GM18909 (cell line): ENCODE measurements around the gene ABLIM2.

Experiments
- ATAC-seq: cut with Tn5 transposase; IDR thresholded peaks from one replicate; pipeline ENCODE4 v1.9.1; 2021; ENCODE audit warnings: mild to moderate bottlenecking; ENCODE audit not compliant: unreplicated experiment, poor library complexity

Gene ABLIM2

DNA sequence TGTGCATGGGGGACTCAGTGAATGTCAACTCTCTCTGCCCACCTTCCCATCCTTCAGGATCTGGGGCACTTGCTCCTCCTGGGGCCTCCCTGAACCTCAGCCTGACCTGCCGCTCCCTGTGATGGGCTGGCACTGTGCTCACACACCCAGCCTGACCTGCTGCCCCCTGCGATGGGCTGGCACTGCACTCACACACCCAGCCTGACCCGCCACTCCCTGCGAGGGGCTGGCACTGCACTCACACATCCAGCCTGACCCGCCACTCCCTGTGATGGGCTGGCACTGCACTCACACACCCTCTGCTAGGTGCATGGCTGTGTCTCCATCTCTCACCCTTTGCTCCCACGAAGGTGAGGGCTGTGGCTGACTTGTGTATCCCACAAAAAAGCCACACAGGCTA is 103.4 kb downstream of the ABLIM2 start:
- no peak for ATAC-seq

DNA sequence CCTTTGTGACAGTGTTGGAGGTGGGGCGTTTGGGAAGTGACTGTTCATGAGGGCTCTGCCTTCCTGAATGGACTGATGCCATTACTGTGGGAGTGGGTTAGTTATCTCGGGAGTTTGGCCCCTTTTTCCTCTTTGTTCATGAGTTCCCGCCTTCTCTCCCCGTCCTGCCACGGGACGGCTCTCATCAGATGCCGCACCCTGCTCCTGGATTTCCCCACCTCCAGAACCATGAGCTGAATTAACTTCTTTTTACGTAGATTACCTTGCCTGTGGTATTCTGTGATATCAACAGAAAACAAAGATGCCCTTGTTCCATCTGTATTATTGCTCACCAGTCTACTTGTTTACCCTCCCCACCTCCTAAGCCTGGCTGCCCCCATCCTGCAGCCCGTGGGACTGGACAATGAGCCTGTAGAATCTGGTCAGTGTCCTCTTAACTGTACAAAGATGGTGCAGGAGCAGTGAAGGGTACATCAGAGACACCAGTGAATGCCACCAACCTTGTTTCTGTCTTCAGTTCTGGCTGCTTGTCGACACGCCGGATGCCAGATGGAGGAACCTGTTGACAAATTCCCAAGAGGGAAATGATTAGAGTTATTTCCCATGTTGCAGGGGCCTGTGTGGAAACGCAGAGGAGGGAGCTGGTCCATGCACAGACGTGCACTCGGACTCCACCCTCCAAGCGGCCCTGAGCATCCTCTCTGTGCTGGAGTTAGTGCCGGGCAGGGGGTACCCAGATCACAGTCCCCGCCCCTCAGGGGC is 104.7 kb downstream of the ABLIM2 start:
- no peak for ATAC-seq

DNA sequence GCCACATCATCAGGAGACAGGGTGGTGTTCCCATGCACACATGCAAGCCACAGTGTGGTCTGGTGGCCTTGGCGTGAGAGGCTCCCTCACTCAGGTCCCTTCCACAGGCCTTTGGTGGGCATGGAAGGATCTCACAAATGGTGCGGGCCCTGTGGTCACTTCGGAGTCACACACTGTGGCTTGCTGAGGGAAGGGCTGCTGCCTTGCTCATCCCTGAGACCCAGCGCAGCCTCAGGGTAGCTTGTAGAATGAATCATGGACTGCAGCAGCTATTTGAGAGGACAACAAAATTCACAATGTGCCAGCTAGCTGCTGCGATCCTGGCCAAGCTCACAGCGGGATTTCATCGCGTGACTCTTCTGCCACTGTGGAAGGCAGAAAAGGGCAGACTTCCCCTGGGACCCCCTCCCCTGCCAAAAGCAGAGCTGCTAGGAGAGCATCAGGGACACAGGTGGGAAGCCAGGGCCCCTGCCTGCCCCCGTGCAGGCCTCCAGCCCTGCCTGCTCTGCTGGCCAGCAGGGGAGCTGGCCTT is 106.4 kb downstream of the ABLIM2 start:
- no peak for ATAC-seq

DNA sequence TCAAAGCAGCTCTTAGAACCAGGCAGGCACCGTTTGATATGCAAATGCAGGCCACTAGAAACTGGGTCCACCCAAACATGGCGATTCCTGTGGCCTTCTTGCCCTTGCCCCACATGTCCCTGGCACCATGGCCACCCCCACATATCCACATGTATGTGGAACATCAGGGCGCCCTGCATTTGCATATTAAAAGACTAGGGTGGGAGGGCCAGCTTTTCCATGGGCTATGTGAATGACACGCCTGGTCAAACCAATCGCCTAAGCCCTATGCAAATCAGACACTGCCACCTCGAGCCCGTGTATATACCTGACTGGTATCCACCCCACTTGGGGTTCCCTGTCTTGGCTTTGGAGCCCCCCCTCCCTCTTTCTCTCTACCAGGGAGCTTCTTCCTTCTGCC is 107.0 kb downstream of the ABLIM2 start:
- ATAC-seq = no peak

DNA sequence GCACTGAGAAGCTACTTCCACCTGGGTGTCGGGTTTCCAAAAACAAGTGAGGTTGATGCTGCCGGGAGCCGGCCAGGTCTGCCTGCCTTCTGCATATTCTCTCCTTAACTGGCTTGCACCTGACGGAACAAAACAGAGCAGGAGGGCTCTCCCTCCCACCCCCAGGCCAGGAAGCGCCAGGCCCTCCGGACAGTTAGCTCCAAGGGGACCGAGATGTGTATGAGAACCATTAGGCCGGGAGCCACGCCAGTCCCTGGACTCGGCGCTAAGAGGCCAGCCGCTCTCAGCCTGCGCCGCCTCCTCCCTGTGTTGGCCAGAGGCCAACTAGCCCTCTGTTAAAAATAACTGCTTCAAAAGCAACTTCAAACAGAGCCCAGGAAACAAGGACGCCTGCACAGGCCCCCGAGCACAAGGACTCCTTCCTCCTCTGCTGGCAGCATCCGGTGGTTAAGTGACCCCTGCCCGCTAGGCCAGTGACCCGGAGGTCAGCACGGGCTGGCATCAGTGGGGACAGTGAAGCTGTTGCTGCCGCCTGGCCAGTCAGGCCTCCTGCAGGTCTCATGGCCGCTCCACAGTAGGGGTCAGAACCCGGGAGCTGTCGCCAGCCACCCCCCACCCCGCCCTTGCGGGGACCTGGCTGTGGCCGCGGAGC is 107.9 kb downstream of the ABLIM2 start:
- no peak for ATAC-seq

DNA sequence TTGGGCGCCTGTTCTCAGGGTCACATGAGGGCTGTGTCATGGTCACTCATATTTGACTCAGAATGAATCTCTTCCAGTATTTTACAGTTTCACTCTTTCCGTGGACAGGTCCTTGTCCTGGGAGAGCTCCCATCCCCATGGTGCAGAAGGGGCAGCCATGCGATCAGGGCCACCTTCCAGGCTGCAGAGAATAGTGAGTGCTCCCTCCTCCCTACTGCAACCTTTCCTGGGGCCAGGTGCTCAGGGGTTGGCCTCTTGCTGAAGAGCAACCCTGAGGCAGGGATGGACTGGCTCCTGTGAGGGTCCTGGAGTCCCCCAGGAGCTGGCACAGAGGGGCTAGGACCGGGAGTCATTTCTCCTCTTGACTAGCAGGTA is 108.4 kb downstream of the ABLIM2 start:
- no peak for ATAC-seq

DNA sequence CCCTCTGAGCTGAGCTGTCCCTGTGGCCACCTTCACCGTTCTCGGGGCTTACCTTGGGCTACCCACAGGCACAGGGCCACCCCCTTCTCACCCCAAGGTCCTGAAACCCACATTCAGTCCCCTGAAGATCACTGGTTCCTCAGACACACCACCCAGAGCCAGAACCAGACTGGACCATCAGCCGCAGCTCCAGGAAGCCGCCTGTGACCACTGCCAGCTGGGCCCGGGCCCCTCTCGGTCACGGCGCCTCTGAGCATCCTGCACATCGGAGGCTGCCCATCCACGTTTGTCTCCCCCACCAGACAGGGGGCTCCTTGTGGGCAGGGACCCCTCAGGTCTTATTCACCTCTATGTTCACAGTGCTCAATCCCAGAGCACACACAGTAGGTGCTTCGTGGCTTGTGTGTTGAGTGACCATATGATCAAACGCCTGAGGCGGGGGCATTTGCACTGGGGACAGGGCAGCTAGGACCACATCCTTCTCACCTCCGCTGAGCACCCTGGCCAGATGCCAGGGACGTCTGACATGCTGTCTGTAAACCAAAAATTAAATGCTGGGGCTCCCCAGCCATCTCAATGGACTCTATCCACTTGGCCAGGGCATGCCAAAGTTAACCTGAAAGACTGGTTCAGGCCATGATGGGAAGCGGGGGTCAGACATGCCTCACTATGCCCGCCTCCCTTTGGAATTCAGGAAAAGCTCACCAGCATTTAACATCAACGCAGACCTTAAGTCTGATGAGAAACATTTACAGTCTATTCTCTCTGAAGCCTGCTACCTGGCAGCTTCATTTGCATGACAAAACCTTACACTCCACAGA is 109.5 kb downstream of the ABLIM2 start:
- no peak for ATAC-seq

DNA sequence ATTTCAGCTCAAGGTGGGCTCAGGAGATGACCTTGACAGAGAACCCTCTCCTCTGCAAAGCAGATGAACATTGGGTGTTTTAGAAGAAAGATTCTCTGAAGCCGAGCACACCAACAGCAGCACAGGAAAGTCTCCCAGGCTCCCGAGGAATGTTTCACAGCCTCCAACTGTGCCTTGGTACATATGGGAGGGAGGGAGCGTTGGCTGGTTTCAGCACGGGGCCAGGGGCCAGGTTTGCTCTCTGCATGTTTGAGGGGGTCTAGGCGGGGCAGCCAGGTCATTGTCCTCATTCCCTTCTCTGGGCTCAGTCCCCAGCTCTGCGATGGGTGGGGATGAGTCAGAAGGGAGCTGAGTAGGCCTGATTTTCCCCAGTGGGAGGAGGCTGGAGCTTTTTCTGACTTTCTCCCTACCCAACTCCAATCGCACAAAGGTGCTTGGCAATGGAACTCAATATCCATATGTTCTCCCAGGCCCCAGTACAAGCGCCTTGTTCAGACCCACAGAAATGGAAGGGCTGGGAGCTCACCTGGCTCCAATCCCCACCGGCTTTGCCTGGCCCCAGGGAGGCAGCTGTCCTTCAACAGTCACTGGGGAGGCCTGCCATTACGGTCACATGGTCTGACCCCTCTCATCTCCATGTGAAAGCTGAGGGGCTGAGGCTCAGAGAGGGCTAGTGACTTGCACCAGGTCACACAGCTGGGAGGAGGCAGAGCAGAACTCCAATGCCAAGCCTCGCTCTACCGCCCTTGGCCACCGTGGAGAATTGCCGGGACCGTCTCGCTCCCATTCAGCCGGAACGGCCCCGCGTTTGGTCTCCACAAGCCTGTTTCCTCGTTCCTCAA is 110.6 kb downstream of the ABLIM2 start:
- no peak for ATAC-seq

DNA sequence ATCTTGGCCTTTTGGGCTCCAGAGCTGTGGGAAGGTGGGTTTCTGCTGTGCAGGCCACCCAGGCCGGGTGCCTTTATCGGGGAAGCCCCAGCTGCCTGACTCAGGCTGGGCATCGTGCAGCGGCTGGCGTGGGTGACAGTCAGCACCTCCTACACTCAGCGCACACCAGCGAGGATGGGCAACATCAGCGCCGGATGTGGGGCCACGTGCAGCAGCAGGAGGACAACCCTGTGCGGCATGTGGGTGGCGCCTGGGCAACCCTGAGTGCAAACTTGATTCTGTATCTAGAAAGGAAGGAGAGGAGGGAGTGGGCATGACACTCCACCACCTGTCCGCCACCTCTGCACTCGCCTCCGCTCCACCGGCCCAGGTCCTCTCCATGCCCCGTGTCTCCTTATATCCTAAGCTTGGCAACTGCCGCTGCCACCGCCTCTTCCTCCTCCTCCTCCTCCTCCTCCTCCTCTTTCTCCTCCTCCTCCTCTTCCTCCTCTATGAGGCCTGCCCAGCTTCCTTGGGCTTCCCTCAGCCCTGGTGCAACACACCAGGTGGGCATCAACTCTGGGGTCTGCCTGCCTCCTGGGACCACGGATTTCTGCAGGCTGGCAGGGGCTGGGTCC is 111.6 kb downstream of the ABLIM2 start:
- ATAC-seq = no peak

DNA sequence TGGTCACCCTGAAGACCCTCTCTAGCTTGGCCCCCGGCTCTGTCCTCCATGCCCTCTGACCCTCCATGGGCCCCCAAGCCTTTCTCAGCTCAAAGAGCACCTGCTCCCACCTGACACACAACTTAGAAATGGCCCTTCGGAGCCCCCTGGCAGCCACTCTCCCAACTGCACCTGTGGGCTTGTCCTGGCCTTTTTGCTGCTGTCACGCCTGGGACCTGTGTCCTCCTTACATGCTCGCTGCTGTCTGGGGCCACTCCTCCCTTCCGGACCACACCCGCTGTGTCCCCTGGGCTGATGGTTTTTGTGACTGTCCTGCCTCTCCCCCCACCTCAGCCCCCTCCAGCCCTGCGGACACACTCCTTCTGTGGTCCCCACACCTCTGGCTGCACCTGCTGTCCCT is 112.7 kb downstream of the ABLIM2 start:
- ATAC-seq = no peak

DNA sequence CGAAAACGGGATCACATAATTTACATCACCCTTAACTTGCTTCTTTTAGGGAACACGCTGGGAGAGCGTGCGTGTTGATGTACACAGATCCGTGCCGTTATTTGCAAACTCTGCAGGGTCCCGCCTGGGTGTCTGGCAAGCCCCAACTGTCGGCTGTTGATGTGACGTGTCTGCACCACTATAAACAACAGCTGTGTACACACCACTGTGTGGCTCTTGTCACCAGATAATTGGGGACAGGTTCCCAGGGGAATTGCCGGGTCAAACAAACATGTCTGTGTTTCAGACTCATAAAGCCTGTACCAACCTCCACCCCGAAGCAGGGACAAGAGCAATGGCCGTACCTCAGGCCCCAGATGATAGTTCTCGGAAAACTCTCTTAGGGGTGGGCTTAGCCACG is 113.9 kb downstream of the ABLIM2 start:
- ATAC-seq = no peak

DNA sequence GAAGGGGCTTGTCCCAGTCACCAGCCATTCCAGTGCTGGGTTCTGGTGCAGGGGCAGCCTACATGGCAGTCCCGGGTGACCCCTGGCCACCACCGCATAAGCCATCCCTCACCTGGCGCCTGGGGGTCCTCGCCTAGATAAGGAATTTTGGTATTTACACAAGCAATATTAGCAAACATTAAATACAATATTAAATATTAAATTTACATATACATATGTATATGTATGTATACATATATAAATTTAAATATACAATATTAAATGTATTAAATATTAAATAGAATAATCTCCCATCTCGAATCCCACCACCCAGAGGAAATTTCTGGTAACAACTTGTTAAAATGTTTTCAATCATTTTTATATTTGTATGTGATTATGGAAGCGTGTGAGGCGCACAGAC is 114.4 kb downstream of the ABLIM2 start:
- ATAC-seq = no peak

DNA sequence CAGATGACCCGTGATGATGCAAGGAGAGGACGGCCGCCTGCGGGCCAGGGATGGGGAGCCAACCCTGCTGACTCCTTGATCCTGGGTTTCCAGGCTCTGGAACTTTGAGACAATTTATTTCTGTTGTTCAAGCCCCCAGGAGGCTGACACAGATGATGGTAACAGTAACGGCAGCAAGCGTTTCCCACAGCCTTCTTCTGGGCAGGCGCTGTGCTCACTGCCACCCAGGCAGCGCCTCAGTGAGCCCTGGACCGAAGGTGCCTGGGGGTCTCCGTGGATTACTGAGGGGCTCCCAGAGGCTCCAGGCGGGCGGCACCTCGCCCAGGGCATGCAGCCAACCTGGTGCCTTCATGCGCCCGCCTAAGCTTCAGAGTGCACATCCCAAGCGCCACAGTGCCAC is 115.0 kb downstream of the ABLIM2 start:
- ATAC-seq = no peak

DNA sequence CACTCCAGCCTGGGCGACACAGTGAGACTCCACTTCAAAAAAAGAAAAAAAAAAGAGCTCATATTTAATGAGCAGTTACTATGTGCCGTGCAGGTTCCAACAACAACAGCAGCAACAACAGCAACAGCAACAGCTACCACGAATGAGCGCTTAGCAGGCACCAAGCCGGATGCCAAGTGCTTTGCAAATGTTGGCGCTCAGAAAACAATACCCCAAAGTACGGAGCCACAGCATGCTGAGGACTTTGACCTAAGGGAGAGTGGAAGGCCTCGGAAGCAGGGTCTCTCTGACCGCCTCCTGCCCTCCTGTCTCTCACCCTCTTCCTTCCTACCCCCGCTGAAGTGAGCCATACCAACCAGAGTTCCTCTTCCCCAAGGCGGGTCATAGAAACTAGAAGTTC is 116.7 kb downstream of the ABLIM2 start:
- no peak for ATAC-seq

DNA sequence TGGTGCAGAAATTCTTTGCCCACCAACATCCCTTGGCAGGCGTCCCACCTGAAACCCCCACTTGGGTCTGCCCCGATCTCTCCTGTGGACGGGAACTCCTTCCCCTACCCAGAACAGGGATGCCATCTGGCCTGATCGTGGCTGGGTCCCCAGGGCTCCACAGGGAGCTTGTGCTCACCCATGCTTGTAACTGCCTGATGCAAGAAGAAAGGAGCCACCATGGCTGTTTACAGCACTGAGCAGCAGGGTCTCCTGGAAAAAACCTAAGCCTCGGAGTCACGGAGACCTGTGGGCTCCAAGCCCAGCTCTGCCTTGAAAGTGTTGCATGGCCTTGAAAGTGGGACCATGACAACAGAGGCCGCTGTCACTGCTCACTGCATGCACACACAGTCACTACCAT is 117.4 kb downstream of the ABLIM2 start:
- ATAC-seq = no peak

DNA sequence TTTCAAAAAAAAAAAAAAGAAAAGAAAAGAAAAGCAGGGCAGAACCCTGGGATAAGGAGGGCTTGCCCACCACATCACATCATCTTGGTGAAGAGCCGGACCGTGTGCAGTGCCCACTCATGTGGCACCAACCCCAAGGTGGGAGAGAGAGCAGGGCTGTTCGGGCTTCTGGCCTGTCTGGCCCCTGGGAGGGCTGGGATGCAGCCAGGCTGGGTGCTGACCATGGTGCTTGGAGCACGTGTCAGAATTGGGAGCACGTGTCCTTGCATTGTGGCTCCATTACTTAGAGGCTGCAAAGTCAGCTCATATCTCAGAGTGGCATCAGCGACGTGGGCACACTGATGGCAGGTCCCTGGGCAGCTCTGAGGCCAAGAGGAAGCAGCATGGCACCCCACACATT is 118.0 kb downstream of the ABLIM2 start:
- ATAC-seq = no peak

DNA sequence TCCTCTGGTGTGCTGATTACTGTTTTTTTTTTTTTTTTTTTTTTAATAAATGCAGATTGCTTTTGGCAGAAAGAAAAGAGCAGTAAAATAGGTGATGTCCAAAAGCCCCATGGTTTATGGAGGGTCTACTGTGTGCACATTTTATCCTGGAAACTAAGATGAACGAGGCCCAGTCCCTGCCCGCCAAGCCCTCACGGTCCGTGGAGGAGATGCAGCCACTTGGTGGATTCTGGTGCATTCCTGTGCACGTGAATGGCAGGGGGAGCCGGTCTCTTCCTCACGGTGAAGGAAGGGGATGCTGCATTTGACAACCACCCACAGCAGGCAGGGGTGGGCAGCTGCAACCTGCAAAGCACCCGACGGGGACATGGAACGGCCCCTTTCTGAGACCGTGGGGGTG is 118.8 kb downstream of the ABLIM2 start:
- ATAC-seq = no peak

DNA sequence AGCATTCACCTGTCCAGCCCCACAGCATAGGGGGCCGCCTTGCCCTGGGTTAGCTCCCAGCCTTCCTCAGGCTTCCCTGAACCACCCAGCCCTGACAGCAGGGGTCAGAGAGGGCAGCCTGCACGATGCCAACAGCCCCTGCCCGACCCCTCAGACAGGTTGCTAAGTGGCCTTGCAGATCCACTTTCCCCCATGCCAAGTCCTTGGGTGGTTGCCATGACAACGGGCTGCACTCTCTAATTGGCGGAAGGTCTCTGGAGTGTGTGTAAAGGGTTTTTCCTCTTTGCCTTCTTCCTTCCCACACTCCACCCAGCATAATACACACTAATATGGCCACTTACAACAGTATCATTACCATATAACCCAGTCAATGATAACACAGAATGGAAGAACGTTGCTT is 119.3 kb downstream of the ABLIM2 start:
- no peak for ATAC-seq

DNA sequence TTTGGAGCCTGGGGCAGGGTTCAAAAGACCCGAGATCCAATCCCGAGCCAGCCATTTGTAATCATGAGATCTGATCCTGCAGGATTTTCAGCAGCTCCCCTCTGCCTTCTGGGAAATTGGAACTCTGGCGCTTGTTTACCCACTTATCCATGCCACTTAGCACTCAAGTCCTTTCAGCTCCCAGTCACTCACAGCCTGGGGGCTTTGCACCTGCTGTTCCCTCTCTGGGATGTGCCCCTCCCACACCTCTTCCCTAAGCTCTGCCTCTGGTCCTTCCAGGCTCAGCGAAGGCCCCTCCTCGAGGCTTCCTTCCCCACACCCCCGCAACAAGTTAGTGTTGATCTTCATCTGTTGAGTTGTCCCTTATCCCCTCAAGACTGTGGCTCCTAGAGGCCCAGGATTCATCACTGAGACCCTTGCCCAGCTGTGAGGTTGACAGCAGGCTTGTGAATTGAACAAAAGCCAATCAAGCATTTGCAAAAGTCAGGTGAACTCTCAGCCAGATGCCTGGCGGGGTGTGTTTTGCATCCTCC is 119.8 kb downstream of the ABLIM2 start:
- ATAC-seq = no peak

DNA sequence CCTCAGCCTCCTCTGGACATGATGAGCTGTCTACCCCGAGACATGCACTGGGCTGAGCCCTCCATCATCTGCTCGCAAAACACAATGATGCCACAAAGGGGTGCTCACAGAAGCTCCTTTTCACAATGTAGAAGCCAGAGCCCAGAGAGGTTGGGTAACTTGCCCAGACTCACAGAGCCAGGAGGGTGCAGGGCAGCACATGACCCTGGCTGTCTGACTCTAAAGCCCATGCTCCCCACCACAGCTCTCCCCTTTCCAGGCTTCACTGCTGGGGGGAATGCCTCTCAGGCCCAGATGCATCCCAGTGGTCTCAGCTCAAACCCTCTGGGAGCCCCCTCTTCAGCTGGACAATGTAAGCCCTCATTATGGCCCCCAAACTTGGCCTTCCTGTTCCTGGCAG is 120.5 kb downstream of the ABLIM2 start:
- ATAC-seq = no peak
